HepG2 (cell line): Measurements from ENCODE around the gene CNNM2.
"Not testable (repeated sequence)": the region's sequence is repeated elsewhere in the genome, so short reads cannot be mapped to it uniquely, and the experiment has no call there.

Experiments
- GRHL1 ChIP-seq: sonication (generic); formaldehyde crosslinking; conservative IDR thresholded peaks from 2 replicates; pipeline ENCODE4 v1.8.0; 2022; ENCODE audit warnings: missing genetic modification reagents
- RBM22 ChIP-seq: fragments of 200-400 bp; formaldehyde crosslinking; optimal IDR thresholded peaks from 2 replicates; pipeline ENCODE3; 2017; ENCODE audit warnings: mild to moderate bottlenecking, low read length, moderate library complexity
- ZFP90 ChIP-seq: sonication (generic); formaldehyde crosslinking; IDR thresholded peaks from 2 replicates; pipeline ENCODE4 v1.8.0; 2022; ENCODE audit warnings: missing genetic modification reagents, mild to moderate bottlenecking, inconsistent platforms, borderline replicate concordance

- not testable (repeated sequence) for TF ChIP-seq ZFP90; GRHL1 (CRISPR knock-in tag); RBM22
These were observed 46.0 kb downstream of the CNNM2 start for GRCh38 chr10:102964064-102964463.
